SK-N-SH treated with all-trans-retinoic acid at 6 μM for 48 hours (cell line): ENCODE measurements around the gene THSD4.

Experiments used
- ATAC-seq: fragments of 200-7000 bp; cut with Tn5 transposase; 3 replicates; pipeline ENCODE4 v1.9.1; 2020; ENCODE audit warnings: mild to moderate bottlenecking, moderate library complexity
- BACH2 ChIP-seq: fragments of 250-450 bp; sonication (Bioruptor Pico); IDR thresholded peaks from 2 replicates; pipeline ENCODE4 v1.9.0; 2021; ENCODE audit warnings: mild to moderate bottlenecking, borderline replicate concordance
- CREB5 ChIP-seq: fragments of 250-450 bp; sonication (Bioruptor Pico); IDR thresholded peaks from 2 replicates; pipeline ENCODE4 v1.5.1; 2020; ENCODE audit warnings: low read depth, mild to moderate bottlenecking, moderate library complexity
- CSDC2 ChIP-seq: fragments of 250-450 bp; sonication (Bioruptor Pico); IDR thresholded peaks from 2 replicates; pipeline ENCODE4 v1.5.0; 2020; ENCODE audit warnings: mild to moderate bottlenecking, moderate library complexity
- CSRNP3 ChIP-seq: fragments of 250-450 bp; sonication (Bioruptor Pico); IDR thresholded peaks from 2 replicates; pipeline ENCODE4 v1.5.1; 2021; ENCODE audit warnings: mild to moderate bottlenecking, moderate library complexity
- ESRRG ChIP-seq: fragments of 250-450 bp; sonication (Bioruptor Pico); IDR thresholded peaks from 2 replicates; pipeline ENCODE4 v1.6.1; 2021; ENCODE audit warnings: mild to moderate bottlenecking
- GLIS3 ChIP-seq: fragments of 250-450 bp; sonication (Bioruptor Pico); IDR thresholded peaks from 2 replicates; pipeline ENCODE4 v1.5.0; 2020; ENCODE audit warnings: mild to moderate bottlenecking, moderate library complexity
- ISL1 ChIP-seq: fragments of 250-450 bp; sonication (Bioruptor Pico); IDR thresholded peaks from 2 replicates; pipeline ENCODE4 v2.1.2; 2022; ENCODE audit warnings: mild to moderate bottlenecking, moderate library complexity
- OSR1 ChIP-seq: fragments of 250-450 bp; sonication (Bioruptor Pico); IDR thresholded peaks from 2 replicates; pipeline ENCODE4 v1.8.0; 2022; ENCODE audit warnings: moderate library complexity, mild to moderate bottlenecking, inconsistent platforms
- PATZ1 ChIP-seq: fragments of 250-450 bp; sonication (Bioruptor Pico); IDR thresholded peaks from 2 replicates; pipeline ENCODE4 v1.8.0; 2020; ENCODE audit warnings: mild to moderate bottlenecking, moderate library complexity, borderline replicate concordance
- POU6F1 ChIP-seq: fragments of 250-450 bp; sonication (Bioruptor Pico); IDR thresholded peaks from 2 replicates; pipeline ENCODE4 v1.8.0; 2021; ENCODE audit warnings: low read depth, mild to moderate bottlenecking, moderate library complexity, borderline replicate concordance
- PPARA ChIP-seq: fragments of 250-450 bp; sonication (Bioruptor Pico); IDR thresholded peaks from 2 replicates; pipeline ENCODE4 v1.5.0; 2020; ENCODE audit warnings: mild to moderate bottlenecking, borderline replicate concordance
- RARB ChIP-seq: fragments of 250-450 bp; sonication (Bioruptor Pico); IDR thresholded peaks from 2 replicates; pipeline ENCODE4 v1.8.0; 2021; ENCODE audit warnings: mild to moderate bottlenecking, moderate library complexity
- SNAI2 ChIP-seq: fragments of 250-450 bp; sonication (Bioruptor Pico); IDR thresholded peaks from 2 replicates; pipeline ENCODE4 v1.5.0; 2020; ENCODE audit warnings: mild to moderate bottlenecking, moderate library complexity
- TCF4 ChIP-seq: fragments of 250-450 bp; sonication (Bioruptor Pico); IDR thresholded peaks from 2 replicates; pipeline ENCODE4 v1.8.0; 2021; ENCODE audit warnings: mild to moderate bottlenecking, moderate library complexity, borderline replicate concordance
- TOX ChIP-seq: fragments of 250-450 bp; sonication (Bioruptor Pico); IDR thresholded peaks from 2 replicates; pipeline ENCODE4 v1.8.0; 2021; ENCODE audit warnings: mild to moderate bottlenecking, moderate library complexity, borderline replicate concordance
- ZC3H10 ChIP-seq: fragments of 250-450 bp; sonication (Bioruptor Pico); IDR thresholded peaks from 2 replicates; pipeline ENCODE4 v1.5.1; 2021; ENCODE audit warnings: mild to moderate bottlenecking, moderate library complexity
- ZFP3 ChIP-seq: fragments of 250-450 bp; sonication (Bioruptor Pico); IDR thresholded peaks from 2 replicates; pipeline ENCODE4 v1.5.0; 2020; ENCODE audit warnings: mild to moderate bottlenecking, moderate library complexity
- ZFP30 ChIP-seq: fragments of 450-650 bp; formaldehyde crosslinking; IDR thresholded peaks from 2 replicates; pipeline ENCODE4 v1.5.0; 2022; ENCODE audit warnings: mild to moderate bottlenecking, moderate library complexity
- ZNF565 ChIP-seq: fragments of 450-650 bp; formaldehyde crosslinking; conservative IDR thresholded peaks from 2 replicates; pipeline ENCODE4 v1.5.0; 2020; ENCODE audit warnings: low read depth, mild to moderate bottlenecking, moderate library complexity
- ZNF70 ChIP-seq: fragments of 450-650 bp; formaldehyde crosslinking; IDR thresholded peaks from 2 replicates; pipeline ENCODE4 v1.5.0; 2020; ENCODE audit warnings: mild to moderate bottlenecking, moderate library complexity
- ZNF8 ChIP-seq: fragments of 450-650 bp; formaldehyde crosslinking; IDR thresholded peaks from 2 replicates; pipeline ENCODE4 v1.5.0; 2020; ENCODE audit warnings: mild to moderate bottlenecking, moderate library complexity

The THSD4 gene

GRCh38 chr15:71547011-71547410 is 431.7 kb downstream of the THSD4 start:
- peak; percentile 70 for ATAC-seq
- TF ChIP-seq ZFP30 (CRISPR knock-in tag) (no peak), PATZ1 (no peak), OSR1 (no peak), TCF4 (CRISPR knock-in tag) (no peak), CSRNP3 (CRISPR knock-in tag) (no peak), RARB (CRISPR knock-in tag) (no peak), ISL1 (CRISPR knock-in tag) (no peak), ZNF8 (CRISPR knock-in tag) (no peak), ZNF70 (no peak), ZC3H10 (CRISPR knock-in tag) (no peak), TOX (no peak), BACH2 (CRISPR knock-in tag) (no peak), CREB5 (no peak), SNAI2 (CRISPR knock-in tag) (no peak)

GRCh38 chr15:71548401-71548807 is 433.1 kb downstream of the THSD4 start:
- 0 out of 3 replicates have a peak, but pooled peaks have one; percentile 24 for ATAC-seq
- TF ChIP-seq GLIS3 (CRISPR knock-in tag) (no peak), ISL1 (CRISPR knock-in tag) (no peak), PPARA (no peak), OSR1 (no peak), ZNF70 (no peak), CREB5 (no peak), TCF4 (CRISPR knock-in tag) (no peak), ZNF565 (no peak), ZC3H10 (CRISPR knock-in tag) (no peak), CSDC2 (CRISPR knock-in tag) (no peak), POU6F1 (no peak), ZFP3 (CRISPR knock-in tag) (no peak), ZNF8 (CRISPR knock-in tag) (no peak), ESRRG (CRISPR knock-in tag) (no peak), CSRNP3 (CRISPR knock-in tag) (no peak), BACH2 (CRISPR knock-in tag) (no peak), TOX (no peak)

- TF ChIP-seq OSR1 (no peak), POU6F1 (no peak), ZNF8 (CRISPR knock-in tag) (no peak), ZNF565 (no peak), ZFP30 (CRISPR knock-in tag) (no peak), ISL1 (CRISPR knock-in tag) (no peak), BACH2 (CRISPR knock-in tag) (no peak), CSDC2 (CRISPR knock-in tag) (no peak), TCF4 (CRISPR knock-in tag) (no peak), CSRNP3 (CRISPR knock-in tag) (no peak), ESRRG (CRISPR knock-in tag) (no peak)
- ATAC-seq, result no peak
These were observed 433.8 kb downstream of the THSD4 start for GRCh38 chr15:71549091-71549490.
